Endothelial cell of umbilical vein (primary cell): ENCODE measurements around the gene TBC1D21. TPM values are rescaled to one million over a fixed set of nuclear protein-coding genes. Genes with fewer than 3 reads are reported as not detected.

Experiments used
- BruUV-seq: library from RNA; stranded (reverse); fragments of 400-500 nt; replicated peaks from 2 replicates; lab custom pipeline; 2021; lab: Mats Ljungman, UMichigan
- CTCF ChIA-PET: fragments of 300-600, 350-600 bp; sonication (Branson Sonifier 250); formaldehyde crosslinking; loops from one replicate; lab custom pipeline; 2021; ENCODE audit warnings: antibody characterized with exemption, inconsistent platforms; lab: Charles Lee
- POLR2A ChIA-PET: fragments of 300-600, 350-600 bp; sonication (Branson Sonifier 250); formaldehyde crosslinking; loops from one replicate; lab custom pipeline; 2021; ENCODE audit warnings: antibody characterized with exemption, inconsistent platforms; lab: Charles Lee
- DNase-seq: peaks from one replicate; pipeline ENCODE4 v3.0.0-alpha.2; 2011; ENCODE audit warnings: low read depth, low spot score
- FAIRE-seq: peaks from 2 replicates; lab custom pipeline; 2011; peaks lifted over from hg19 to GRCh38; lab: Jason Lieb, UNC
- H2AFZ ChIP-seq: 2 replicates; pipeline ENCODE4 v1.6.0; 2012; ENCODE audit warnings: low read depth, low read length, control low read depth, inconsistent platforms
- H3K27ac ChIP-seq: 2 replicates; pipeline ENCODE4 v1.5.1; 2011; ENCODE audit warnings: low read depth, mild to moderate bottlenecking, control low read depth, low read length, moderate library complexity; ENCODE audit not compliant: insufficient read depth
- H3K27me3 ChIP-seq, 2 experiments: 2 replicates each; pipeline versions ENCODE4 v1.6.0 to v1.6.1; 2011; ENCODE audit warnings: low read length in 2 of 2, mixed read lengths in 1 of 2; ENCODE audit not compliant: control insufficient read depth in 2 of 2, insufficient read depth in 2 of 2
- H3K36me3 ChIP-seq, 2 experiments: 2 replicates in 1 of 2; 3 replicates in 1 of 2; pipeline ENCODE4 v1.5.1; 2011; ENCODE audit warnings: low read length in 2 of 2, mild to moderate bottlenecking in 1 of 2, moderate library complexity in 1 of 2; ENCODE audit not compliant: control insufficient read depth in 2 of 2, insufficient read depth in 2 of 2; ENCODE audit errors: extremely low read depth in 1 of 2
- H3K4me1 ChIP-seq: 3 replicates; pipeline ENCODE4 v1.5.1; 2011; ENCODE audit warnings: mild to moderate bottlenecking, low read length; ENCODE audit not compliant: control insufficient read depth, insufficient read depth; ENCODE audit errors: extremely low read depth
- H3K4me2 ChIP-seq: 2 replicates; pipeline ENCODE4 v1.6.1; 2011; ENCODE audit warnings: low read length, control low read depth, mixed read lengths; ENCODE audit not compliant: insufficient read depth
- H3K4me3 ChIP-seq, 3 experiments: fragments of 200-600 bp in 1 of 3; sonication (generic), shearing (Covaris generic) in 1 of 3; replicated peaks in 1 of 3; 2 replicates each; pipeline ENCODE4 v1.5.1; 2011 to 2016; ENCODE audit warnings: control low read depth in 3 of 3, low read length in 3 of 3, mild to moderate bottlenecking in 2 of 3, inconsistent platforms in 1 of 3, low read depth in 1 of 3, moderate library complexity in 1 of 3; ENCODE audit not compliant: insufficient read depth in 1 of 3
- H3K79me2 ChIP-seq: 2 replicates; pipeline ENCODE4 v1.6.0; 2012; ENCODE audit warnings: low read length, inconsistent platforms; ENCODE audit not compliant: control insufficient read depth, insufficient read depth
- H3K9ac ChIP-seq: replicated peaks from 2 replicates; pipeline ENCODE3; 2011; ENCODE audit warnings: low read length, control low read depth; ENCODE audit not compliant: insufficient read depth; ENCODE audit errors: extremely low read depth
- H3K9me1 ChIP-seq: replicated peaks from 3 replicates; pipeline ENCODE4 v1.6.0; 2011; ENCODE audit warnings: mild to moderate bottlenecking, low read length; ENCODE audit not compliant: control insufficient read depth, insufficient read depth; ENCODE audit errors: extremely low read depth
- H3K9me3 ChIP-seq: replicated peaks from 2 replicates; pipeline ENCODE4 v1.5.1; 2012; ENCODE audit warnings: low read length, inconsistent platforms; ENCODE audit not compliant: control insufficient read depth, insufficient read depth
- H4K20me1 ChIP-seq: replicated peaks from 2 replicates; pipeline ENCODE3; 2011; ENCODE audit warnings: mild to moderate bottlenecking, low read length; ENCODE audit not compliant: control insufficient read depth, insufficient read depth; ENCODE audit errors: extremely low read depth
- EZH2 ChIP-seq: IDR thresholded peaks from 2 replicates; pipeline ENCODE4 v1.6.1; 2012; ENCODE audit warnings: borderline replicate concordance, low read depth, mild to moderate bottlenecking, moderate library complexity, low read length, inconsistent platforms; ENCODE audit not compliant: severe bottlenecking
- FOS ChIP-seq: IDR thresholded peaks from 2 replicates; pipeline ENCODE4 v1.6.1; 2011; ENCODE audit warnings: mild to moderate bottlenecking, low read length, moderate library complexity, borderline replicate concordance; ENCODE audit not compliant: insufficient read depth
- GATA2 ChIP-seq: IDR thresholded peaks from 2 replicates; pipeline ENCODE4 v1.7.0; 2011; ENCODE audit warnings: low read depth, mild to moderate bottlenecking, moderate library complexity, mixed read lengths, low read length; ENCODE audit not compliant: insufficient read length, insufficient read depth
- JUN ChIP-seq: IDR thresholded peaks from 2 replicates; pipeline ENCODE4 v1.6.1; 2011; ENCODE audit warnings: borderline replicate concordance, low read depth; ENCODE audit not compliant: insufficient read length, insufficient read depth
- MYC ChIP-seq: IDR thresholded peaks from one replicate; pipeline ENCODE4 v1.6.1; 2011; ENCODE audit warnings: mild to moderate bottlenecking, low read depth, low read length
- POLR2A ChIP-seq: IDR thresholded peaks from 2 replicates; pipeline ENCODE4 v1.6.1; 2012; ENCODE audit warnings: low read depth, mild to moderate bottlenecking, control low read depth, low read length
- POLR2AphosphoS5 ChIP-seq: IDR thresholded peaks from 2 replicates; pipeline ENCODE4 v1.6.1; 2012; ENCODE audit warnings: low read depth, mild to moderate bottlenecking, control low read depth, low read length, moderate library complexity; ENCODE audit not compliant: insufficient read depth
- dilution Hi-C: fragments of 300-500 bp; cut with MboI; formaldehyde crosslinking; loops from one replicate; pipeline ENCODE4 v1.15.0; 2019; ENCODE audit warnings: low sequenced_read_pairs; ENCODE audit not compliant: extremely low pct_ligation_motif_present
- intact Hi-C: fragments of 100-400 bp; cut with micrococcal nuclease; formaldehyde crosslinking; loops from one replicate; pipeline ENCODE4 v1.10.0; 2022
- polyA plus RNA-seq, 4 experiments: library from polyadenylated mRNA; depleted of rRNA in 3 of 4; stranded (reverse) in 3 of 4; unstranded in 1 of 4; fragments of >200 nt; gene quantifications; 2 replicates each; pipeline versions ENCODE4 v1.2.1 to v1.2.3, GENCODE V29; 2011 to 2012; ENCODE audit warnings: missing spikeins in 1 of 4
- total RNA-seq: library from RNA; stranded (reverse); gene quantifications from 2 replicates; pipeline ENCODE4 v1.2.3, GENCODE V29; 2021
- TF ChIP-seq, protein P1 (sequence below): IDR thresholded peaks from 2 replicates; pipeline ENCODE4 v1.6.1; 2011; ENCODE audit not compliant: insufficient read depth, insufficient read length
- TF ChIP-seq, protein P2 (sequence below), 2 donors: IDR thresholded peaks; 1 replicate in 1 of 2; 2 replicates in 1 of 2; pipeline ENCODE4 v1.5.1; 2011; ENCODE audit warnings: low read length in 2 of 2, mild to moderate bottlenecking in 2 of 2, moderate library complexity in 2 of 2, control low read depth in 1 of 2, inconsistent platforms in 1 of 2, low read depth in 1 of 2; ENCODE audit not compliant: insufficient read depth in 1 of 2; ENCODE audit errors: extremely low read depth in 1 of 2

TBC1D21 gene
- total and polyA plus RNA-seq, 2 donors (not counting 3 experiments of a cell fraction or from before 2014, with no cell fraction given): not detected

DNA sequence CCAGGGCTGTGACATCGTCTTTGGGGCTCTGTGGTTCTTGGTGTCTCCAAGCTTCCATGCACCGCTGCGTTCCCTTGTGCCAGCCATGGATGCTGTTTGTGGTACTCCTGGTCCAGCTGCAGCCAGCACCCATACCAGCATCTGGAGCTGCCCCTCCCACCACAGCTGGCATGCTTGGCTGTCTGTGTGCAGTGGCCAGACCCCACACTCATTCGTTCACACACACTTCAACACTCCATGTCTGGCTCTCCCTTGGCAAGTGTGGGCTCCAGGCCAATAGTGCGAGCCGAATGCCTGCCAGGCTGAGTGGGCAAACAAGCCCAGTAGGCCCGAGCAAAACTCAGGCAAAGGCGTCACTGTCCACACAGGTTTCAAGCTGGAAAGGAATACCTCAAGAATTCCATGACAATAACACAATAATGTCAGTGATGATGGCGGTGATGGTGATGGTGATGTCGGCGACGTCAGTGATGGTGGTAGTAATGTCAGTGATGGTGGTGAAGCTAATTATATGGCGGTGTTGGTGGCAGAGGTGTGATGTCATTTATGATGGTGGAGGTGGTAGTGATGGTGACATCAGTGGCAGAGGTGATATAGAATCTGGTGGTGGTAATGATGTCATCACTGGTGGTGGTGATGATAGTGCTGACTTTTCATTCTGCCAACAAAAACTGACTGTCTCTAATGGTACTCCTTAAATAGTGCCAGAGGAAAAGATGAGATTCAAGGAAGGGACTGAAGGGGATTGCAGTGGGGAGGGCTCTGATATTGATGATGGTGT is 19.3 kb downstream of the TBC1D21 start:
- intact Hi-C loops: no loop called here
- no peaks in the 10 kb centered on the region for H3K79me2 ChIP-seq
- H3K4me1 ChIP-seq: no peaks in the 10 kb centered on the region
- H3K9me1 ChIP-seq: no peaks in the 10 kb centered on the region
- FAIRE-seq (no peak), DNase-seq (no peak)
- no peak overlapping the region for H3K27ac ChIP-seq
- no peaks in the 10 kb centered on the region for H3K36me3 ChIP-seq
- no peak overlapping the region for H3K4me2 ChIP-seq
- H2AFZ ChIP-seq: no peak overlapping the region
- no peak overlapping the region for H3K9ac ChIP-seq
- H3K27me3 ChIP-seq: no peaks in the 10 kb centered on the region
- no peaks in the 10 kb centered on the region for H3K9me3 ChIP-seq
- TF ChIP-seq, protein P1, sequence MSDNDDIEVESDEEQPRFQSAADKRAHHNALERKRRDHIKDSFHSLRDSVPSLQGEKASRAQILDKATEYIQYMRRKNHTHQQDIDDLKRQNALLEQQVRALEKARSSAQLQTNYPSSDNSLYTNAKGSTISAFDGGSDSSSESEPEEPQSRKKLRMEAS: no peak
- TF ChIP-seq POLR2A (no peak), JUN (no peak), POLR2AphosphoS5 (no peak), GATA2 (no peak), FOS (no peak), EZH2 (no peak), MYC (no peak)
- TF ChIP-seq, protein P2, sequence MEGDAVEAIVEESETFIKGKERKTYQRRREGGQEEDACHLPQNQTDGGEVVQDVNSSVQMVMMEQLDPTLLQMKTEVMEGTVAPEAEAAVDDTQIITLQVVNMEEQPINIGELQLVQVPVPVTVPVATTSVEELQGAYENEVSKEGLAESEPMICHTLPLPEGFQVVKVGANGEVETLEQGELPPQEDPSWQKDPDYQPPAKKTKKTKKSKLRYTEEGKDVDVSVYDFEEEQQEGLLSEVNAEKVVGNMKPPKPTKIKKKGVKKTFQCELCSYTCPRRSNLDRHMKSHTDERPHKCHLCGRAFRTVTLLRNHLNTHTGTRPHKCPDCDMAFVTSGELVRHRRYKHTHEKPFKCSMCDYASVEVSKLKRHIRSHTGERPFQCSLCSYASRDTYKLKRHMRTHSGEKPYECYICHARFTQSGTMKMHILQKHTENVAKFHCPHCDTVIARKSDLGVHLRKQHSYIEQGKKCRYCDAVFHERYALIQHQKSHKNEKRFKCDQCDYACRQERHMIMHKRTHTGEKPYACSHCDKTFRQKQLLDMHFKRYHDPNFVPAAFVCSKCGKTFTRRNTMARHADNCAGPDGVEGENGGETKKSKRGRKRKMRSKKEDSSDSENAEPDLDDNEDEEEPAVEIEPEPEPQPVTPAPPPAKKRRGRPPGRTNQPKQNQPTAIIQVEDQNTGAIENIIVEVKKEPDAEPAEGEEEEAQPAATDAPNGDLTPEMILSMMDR (IDR thresholded peaks at IDR 0.05; ENCODE audit: extremely low read depth in 1 of 2, insufficient read depth in 1 of 2, low read depth in 1 of 2, low read length in 2 of 2): no peak
- dilution Hi-C loops: no loop called here
- ChIA-PET POLR2A (no interaction called here), CTCF (interaction anchor here (1.0 to 5.3 kb wide), 4 partner anchors 15 to 415 kb away, joined by 3 to 35 read pairs (median 4); partner anchors contain the start of gene TBC1D21)
- H4K20me1 ChIP-seq: no peaks in the 10 kb centered on the region
- no TSS peak for BruUV-seq
- no peak overlapping the region for H3K4me3 ChIP-seq
